8988T (cell line): Measurements from ENCODE around the gene HIC1.

Source experiments
- DNase-seq: peaks from one replicate; pipeline ENCODE4 v3.0.0; 2011

HIC1 gene

GRCh38 chr17:2061441-2061958 is 6.6 kb downstream of the HIC1 start:
- DNase-seq, result no peak

GRCh38 chr17:2062571-2063183 is 7.8 kb downstream of the HIC1 start:
- DNase-seq, result no peak

- DNase-seq, result no peak
Observed at GRCh38 chr17:2063261-2064146, 8.6 kb downstream of the HIC1 start.

- no peak for DNase-seq
Observed at GRCh38 chr17:2064147-2064489, 9.2 kb downstream of the HIC1 start.

- DNase-seq, result no peak
Observed at GRCh38 chr17:2064520-2064971, 9.6 kb downstream of the HIC1 start.

DNA sequence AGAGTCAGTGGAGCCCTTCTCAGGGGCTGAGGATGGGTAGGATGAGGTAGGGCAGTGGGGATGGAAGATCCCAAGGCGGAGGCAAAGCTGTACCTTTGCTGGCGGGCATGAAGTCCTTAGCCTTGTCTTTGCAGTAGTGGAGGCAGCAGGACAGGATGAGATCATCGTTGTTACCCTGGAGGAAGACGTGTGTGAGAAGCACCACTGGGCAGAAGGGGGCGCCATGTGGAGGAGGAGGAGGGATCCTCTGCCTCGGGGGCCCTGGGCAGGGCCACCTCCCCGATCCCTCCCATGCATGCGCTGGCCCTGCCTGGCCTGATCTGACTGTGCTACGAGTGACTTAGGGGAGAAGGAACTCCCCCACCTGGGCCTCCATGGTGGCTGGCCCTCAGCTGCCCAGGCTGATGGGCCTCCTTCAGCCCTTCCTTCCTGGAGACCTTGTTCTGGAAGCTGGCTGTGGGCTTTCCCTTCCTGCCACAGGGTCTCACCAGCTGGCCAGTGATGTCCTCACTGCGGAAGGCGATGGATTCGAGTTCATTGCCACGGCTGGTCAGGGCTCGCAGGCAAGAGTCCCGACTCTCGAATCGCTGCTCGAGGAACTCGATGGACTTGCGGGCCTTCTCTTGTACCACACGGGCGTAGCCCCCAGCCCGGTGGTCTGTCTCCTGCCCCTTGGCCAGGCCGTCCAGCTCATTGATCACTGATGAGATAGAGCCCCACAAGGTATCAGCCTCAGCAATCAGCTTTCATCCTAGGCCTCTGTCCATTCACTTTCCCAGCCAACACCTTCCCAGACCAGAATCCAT is 10.3 kb downstream of the HIC1 start:
- peak; percentile 64 for DNase-seq

GRCh38 chr17:2065949-2066400 is 11.1 kb downstream of the HIC1 start:
- DNase-seq, result no peak

GRCh38 chr17:2067048-2067561 is 12.2 kb downstream of the HIC1 start:
- no peak for DNase-seq

DNA sequence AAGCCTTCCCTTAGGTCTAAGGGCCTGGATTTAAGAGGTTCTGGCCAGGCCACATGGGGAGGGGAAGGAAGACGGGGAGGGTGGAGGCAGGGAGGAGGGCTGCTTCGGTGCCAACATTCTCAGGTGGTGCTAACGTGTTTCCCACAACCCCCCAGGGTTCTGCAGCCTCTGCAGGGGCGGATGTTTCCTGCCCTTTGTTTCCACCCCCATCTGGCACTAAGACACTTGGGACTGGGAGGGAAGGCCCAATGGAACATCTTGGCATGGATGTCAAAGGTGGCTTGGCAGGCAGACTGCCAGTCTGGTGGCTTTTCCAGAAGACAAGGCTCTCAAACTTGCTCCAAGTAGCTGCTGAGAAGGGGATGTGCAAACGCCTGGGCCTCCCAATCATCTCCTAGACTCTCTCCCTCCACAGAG is 12.7 kb downstream of the HIC1 start:
- DNase-seq, result no peak

DNA sequence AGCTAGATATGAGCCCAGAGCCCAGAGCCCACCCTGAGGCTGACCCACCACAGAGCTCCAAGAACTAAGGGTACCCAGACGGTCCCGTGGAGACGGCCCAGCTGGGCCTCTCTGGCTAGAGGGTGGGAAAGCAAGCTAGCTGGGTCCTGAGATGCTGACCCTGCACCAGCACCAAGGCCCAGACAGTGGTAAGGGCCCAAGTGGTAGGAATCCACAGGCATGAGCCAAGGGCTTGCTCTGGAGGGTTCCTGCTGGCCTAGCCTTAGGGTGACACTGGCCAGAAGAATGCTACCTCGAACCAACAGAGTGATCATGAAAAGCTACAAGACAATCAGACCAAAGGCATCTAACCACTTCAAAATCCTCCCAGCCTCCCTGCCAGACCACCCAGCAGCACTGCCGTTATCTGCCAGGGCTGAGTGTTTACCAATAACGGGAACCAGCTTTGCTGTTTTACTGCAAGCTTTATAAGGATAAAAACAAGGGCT is 13.2 kb downstream of the HIC1 start:
- no peak for DNase-seq

DNA sequence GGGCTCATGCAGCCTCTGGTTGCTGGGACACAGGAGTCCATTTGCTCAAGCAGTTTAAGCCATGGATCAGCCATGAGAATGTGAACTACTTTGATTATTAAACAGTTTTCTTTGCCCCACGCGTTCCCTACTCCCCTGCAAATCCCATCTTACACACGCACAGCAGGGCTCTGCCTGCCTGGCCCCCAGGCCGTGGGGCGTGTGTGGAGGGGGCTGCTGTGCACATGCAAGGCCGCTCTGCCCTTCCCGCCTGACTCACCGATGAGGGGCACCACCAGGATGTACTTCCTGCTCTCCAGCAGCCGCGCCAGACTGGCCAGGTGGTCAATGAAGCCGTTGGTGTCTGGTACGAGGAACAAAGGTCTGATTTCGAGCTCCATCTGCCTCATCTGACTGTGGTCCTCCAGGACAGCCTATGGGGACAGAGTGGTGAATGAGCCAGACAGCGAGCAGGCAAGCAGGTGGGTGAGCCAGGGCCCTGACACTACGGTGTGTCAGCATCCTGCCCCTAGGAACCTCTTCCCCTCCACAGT is 13.7 kb downstream of the HIC1 start:
- DNase-seq, result peak; percentile 53

DNA sequence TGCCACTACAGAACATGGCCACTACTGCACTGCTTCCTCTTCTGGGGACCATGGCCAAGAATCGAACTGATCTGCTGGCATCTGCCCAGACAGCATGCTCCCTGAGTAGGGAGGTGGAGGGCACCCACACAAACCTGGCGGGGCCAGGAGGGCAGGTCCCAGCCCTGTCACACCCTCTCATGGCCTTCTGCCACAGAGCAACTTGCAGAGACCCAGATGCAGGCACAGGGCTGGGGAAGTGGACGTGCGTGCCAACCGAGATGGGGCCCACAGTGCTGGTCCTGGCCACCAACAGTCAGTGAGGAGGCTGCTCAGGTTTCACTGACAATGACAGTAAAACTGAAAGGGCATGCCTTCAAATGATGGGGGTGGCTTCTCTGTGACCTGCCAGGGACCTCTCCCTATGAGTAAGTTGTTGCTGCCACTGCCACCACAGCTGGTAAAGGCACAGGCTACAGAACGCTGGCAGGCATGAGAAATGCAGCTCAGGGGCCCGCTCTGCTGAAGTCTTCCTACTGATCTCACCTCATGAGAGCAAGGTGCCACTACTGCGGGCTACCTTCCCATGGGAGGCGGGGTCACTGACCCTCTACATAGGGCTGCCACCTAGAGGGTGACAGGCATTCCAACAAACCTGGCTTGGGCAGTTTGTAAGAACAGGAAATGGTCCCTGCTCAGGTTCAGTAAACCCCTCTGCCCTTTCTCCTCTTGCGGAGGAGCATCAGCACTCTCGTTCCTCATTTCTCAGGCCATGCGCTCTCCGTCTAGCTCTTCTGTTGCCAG is 15.5 kb downstream of the HIC1 start:
- no peak for DNase-seq

- no peak for DNase-seq
Observed at GRCh38 chr17:2071024-2071385, 16.1 kb downstream of the HIC1 start.

DNA sequence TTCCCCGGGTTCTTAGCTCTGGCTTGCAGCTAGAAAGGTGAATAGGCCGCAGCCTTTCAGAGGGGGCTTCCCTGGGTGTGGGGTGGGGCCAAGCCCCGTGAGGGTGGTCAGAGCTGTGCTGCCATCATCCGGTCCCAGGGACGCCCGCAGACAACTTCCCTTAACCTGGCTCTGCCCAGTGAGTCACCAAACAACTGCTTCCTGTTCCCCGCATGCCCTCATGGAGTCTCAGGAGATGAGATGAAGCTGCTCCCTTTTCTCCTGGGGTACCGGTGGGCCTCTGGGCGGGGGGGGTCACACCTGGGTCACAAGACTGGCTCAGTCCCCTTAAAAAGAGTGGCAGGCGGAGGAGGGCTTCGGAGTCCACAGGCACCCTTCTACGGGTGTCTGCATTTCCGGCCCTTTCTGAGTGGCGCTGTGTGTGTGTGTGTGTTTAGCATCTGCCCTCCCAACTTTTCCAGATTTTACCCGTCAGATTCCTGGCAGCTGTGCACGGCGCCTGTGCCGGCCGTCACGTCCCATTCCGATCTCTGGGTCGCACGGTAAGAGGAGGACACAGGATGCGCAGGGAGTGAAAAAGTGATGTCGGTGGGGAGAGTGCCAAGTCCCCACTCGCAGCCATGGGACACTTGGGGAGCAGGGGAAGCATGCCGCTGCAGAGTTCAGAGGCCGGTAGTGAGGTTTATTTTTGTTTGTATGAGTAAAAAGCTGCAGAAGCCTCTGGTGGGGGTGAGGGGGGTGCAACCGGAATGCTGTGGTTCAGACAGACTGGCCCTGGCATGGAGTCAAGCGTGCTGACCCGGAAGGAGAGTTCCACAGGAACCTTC is 16.8 kb downstream of the HIC1 start:
- DNase-seq, result no peak

GRCh38 chr17:2074919-2075318 is 20.0 kb downstream of the HIC1 start:
- DNase-seq, result no peak

DNA sequence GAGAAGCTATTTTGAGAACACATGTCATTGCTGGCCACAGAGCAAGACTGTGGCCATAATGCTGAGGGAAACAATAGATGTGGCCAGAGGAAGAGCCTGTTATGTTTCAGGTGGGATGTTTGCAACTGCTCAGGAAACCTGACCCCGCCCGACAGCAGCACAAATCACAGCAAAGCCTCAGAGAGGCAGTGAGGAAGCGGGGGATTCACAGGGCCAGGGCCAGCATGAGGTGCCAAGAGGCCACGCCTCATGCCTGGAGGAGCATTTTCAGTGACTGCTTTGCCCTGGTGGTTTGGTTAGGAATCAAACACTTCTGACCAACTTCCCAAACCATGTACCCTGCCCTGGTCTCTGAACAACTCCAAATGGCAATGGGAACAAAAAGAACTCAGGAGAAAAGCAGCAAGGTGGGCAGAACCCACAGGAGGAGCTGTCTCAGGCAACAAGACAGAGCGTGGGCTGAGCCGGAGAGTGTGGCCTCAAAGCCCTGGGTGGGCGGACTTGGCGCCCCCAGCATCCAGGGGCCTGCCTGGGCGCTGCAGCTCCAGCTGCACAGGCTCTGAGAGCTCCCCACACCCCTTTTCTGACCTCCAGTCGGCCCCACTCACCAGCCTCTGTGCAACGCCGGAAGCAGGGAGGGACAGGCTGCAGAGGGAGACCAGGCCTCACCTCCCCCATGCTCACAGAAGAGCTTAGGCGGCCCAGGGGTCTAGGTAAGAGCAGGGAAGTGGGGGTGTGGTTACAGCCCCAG is 20.6 kb downstream of the HIC1 start:
- no peak for DNase-seq

DNA sequence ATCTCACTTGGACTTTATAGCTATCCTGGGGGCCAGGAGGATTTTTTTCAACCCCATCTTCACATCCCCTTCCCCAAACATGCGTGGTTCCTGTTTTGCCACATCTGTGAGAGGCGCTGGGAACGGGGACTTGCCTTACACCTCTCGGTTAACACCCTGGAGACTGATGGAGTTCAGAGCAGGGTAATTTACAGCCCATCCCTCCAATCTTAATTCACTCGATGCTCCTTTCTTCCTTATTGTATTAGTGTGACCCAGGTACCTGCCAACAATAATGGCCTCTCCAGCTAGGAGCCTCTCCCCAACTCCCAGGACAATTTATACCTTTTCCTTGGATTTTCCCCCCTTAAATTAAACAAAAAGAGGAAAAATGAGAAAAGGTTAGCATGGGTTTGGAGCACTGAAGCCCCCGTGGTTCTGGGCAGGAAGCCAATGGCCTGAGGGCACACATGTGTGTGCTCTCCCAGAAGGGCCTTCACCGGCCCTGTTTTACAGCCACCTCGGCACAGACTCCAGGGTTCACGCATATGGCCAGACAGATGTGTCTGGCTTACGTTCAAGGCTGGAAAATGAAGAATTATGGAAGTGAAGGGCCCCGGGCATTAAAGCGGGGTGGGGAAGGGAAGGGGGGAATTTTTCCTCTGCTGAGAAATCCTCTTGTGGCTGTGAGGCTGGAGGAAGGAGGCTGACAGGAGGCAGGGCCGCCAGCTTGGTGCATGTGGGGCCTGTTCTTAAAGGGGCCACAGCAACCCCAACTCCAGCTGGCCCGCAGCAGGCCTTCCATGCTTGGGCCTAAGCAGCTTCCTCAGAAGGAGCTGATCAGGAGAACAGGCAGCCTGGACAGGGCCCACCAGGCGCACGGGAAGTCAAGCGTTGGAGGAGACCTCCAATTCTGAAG is 21.4 kb downstream of the HIC1 start:
- no peak for DNase-seq

- no peak for DNase-seq
Observed at GRCh38 chr17:2077040-2077439, 22.1 kb downstream of the HIC1 start.

DNA sequence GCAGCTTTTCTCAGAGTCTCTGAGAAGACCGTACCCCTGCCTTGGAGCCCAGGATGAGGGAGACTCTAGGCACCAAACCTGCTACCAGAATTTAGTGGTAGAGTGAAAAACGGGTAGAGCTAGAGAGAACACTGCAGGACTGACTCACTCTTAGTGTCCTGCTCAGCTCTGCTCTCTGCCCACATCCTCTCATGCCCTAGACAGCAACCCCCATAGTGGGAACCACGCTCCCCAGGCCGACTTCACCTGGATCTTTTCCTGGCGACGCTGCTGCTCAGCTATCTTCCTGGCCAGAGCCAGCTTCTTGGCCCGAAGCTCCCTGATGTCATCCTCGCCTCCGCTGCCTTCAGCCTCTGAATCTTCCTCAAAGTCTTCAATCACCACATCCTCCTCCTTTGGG is 26.7 kb downstream of the HIC1 start:
- no peak for DNase-seq
